Cardiac muscle cell (in vitro differentiated cells and primary cell): Measurements from ENCODE around the gene ZBTB5. TPM values are rescaled to one million over a fixed set of nuclear protein-coding genes. Genes with fewer than 3 reads are reported as not detected.
"Not testable (repeated sequence)": the region's sequence is repeated elsewhere in the genome, so short reads cannot be mapped to it uniquely, and the experiment has no call there.

Source experiments
- DNase-seq, 2 donors: peaks; one replicate each; pipeline versions ENCODE4 v3.0.0 to v3.0.0-alpha.2; 2010 to 2017; ENCODE audit warnings: low read depth in 1 of 2, low spot score in 1 of 2
- H3K27ac ChIP-seq: fragments of 200-600 bp; sonication (generic); 2 replicates; pipeline ENCODE4 v1.5.1; 2016
- H3K27me3 ChIP-seq: fragments of 200-600 bp; sonication (generic); 2 replicates; pipeline ENCODE4 v1.6.0; 2016; ENCODE audit warnings: control low read depth
- H3K36me3 ChIP-seq: fragments of 200-600 bp; sonication (generic); 2 replicates; pipeline ENCODE4 v1.5.1; 2016; ENCODE audit warnings: control low read depth
- H3K4me1 ChIP-seq: fragments of 200-600 bp; sonication (generic); 2 replicates; pipeline ENCODE4 v1.8.1; 2017; ENCODE audit warnings: low read depth, mild to moderate bottlenecking, mixed run types
- H3K4me3 ChIP-seq: fragments of 200-600 bp; sonication (generic); 2 replicates; pipeline ENCODE4 v1.5.1; 2016; ENCODE audit warnings: mild to moderate bottlenecking
- H3K9me3 ChIP-seq: fragments of 200-600 bp; sonication (generic); 2 replicates; pipeline ENCODE4 v1.5.1; 2017; ENCODE audit warnings: low read depth, mild to moderate bottlenecking, control low read depth
- CTCF ChIP-seq: IDR thresholded peaks from 2 replicates; pipeline ENCODE4 v1.5.1; 2012; ENCODE audit warnings: low read depth, mild to moderate bottlenecking, low read length
- polyA plus RNA-seq: library from polyadenylated mRNA; unstranded; fragments of >200 nt; fragmentation: Nextera tagmentation; extraction: Ambion mirVana; gene quantifications from 2 replicates; pipeline ENCODE4 v1.2.1, GENCODE V29; 2016
- total RNA-seq: library from RNA; depleted of rRNA; stranded (reverse); fragments of >200 nt; gene quantifications from 2 replicates; pipeline ENCODE4 v1.2.3, GENCODE V29; 2016

The ZBTB5 gene
- total RNA-seq: 16.2 and 24.9 TPM in 2 replicates
- polyA plus RNA-seq: 6.7 and 10.9 TPM in 2 replicates

- no peak for TF ChIP-seq CTCF
- no peaks in the 10 kb centered on the region for H3K27me3 ChIP-seq
- DNase-seq: peak; percentile 100
- peaks cover 8% of the 10 kb centered on the region for H3K4me1 ChIP-seq
- peak within 1 kb of the TSS; percentile 96 for H3K27ac ChIP-seq
- H3K9me3 ChIP-seq: no peaks in the 10 kb centered on the region
- peak within 1 kb of the TSS; percentile 50 for H3K4me3 ChIP-seq
- H3K36me3 ChIP-seq: no peaks in the 10 kb centered on the region
Measured at GRCh38 chr9:37465249-37466036, at the start of gene ZBTB5. Gene ZBTB5, minus strand, starts transcription at chr9:37465450. Its CDS starts 22,899 bp downstream, at chr9:37442551.

GRCh38 chr9:37514999-37515398 lies 49.7 kb upstream of the ZBTB5 start:
- Histone ChIP-seq H3K27ac (no peak overlapping the region), H3K9me3 (no peaks in the 10 kb centered on the region), H3K4me1 (no peaks in the 10 kb centered on the region), H3K27me3 (no peaks in the 10 kb centered on the region), H3K36me3 (peaks cover 4% of the 10 kb centered on the region), H3K4me3 (no peak overlapping the region)
- no peak for DNase-seq
- TF ChIP-seq CTCF: no peak

- not testable (repeated sequence) for H3K36me3 ChIP-seq, H3K27me3 ChIP-seq
Measured at GRCh38 chr9:37514415-37514814, 49.2 kb upstream of the ZBTB5 start.

GRCh38 chr9:37512437-37512836 lies 47.2 kb upstream of the ZBTB5 start:
- H3K27ac ChIP-seq: no peak overlapping the region
- no peaks in the 10 kb centered on the region for H3K4me1 ChIP-seq
- H3K9me3 ChIP-seq: no peaks in the 10 kb centered on the region
- no peak overlapping the region for H3K4me3 ChIP-seq
- no peaks in the 10 kb centered on the region for H3K36me3 ChIP-seq
- no peak for DNase-seq
- H3K27me3 ChIP-seq: no peaks in the 10 kb centered on the region
- no peak for TF ChIP-seq CTCF

More at GRCh38 chr9:37514415-37514814, 49.2 kb upstream of the ZBTB5 start:
- not testable (repeated sequence) for H3K9me3 ChIP-seq, DNase-seq, H3K4me3 ChIP-seq, H3K4me1 ChIP-seq, H3K27ac ChIP-seq

- Histone ChIP-seq H3K36me3 (no peaks in the 10 kb centered on the region), H3K4me3 (no peak overlapping the region), H3K4me1 (no peaks in the 10 kb centered on the region), H3K27ac (no peak overlapping the region), H3K27me3 (no peaks in the 10 kb centered on the region), H3K9me3 (no peaks in the 10 kb centered on the region)
- no peak for TF ChIP-seq CTCF
- DNase-seq: peak in 1 of 2 donors; percentile 50
Measured at GRCh38 chr9:37511016-37512010, 46.1 kb upstream of the ZBTB5 start.

GRCh38 chr9:37510053-37510452 lies 44.8 kb upstream of the ZBTB5 start:
- H3K4me3 ChIP-seq, H3K4me1 ChIP-seq, H3K36me3 ChIP-seq, H3K9me3 ChIP-seq, H3K27ac ChIP-seq, H3K27me3 ChIP-seq, DNase-seq: not testable (repeated sequence)
